ENCODE results near the gene GASK1B.

The GASK1B gene

DNA sequence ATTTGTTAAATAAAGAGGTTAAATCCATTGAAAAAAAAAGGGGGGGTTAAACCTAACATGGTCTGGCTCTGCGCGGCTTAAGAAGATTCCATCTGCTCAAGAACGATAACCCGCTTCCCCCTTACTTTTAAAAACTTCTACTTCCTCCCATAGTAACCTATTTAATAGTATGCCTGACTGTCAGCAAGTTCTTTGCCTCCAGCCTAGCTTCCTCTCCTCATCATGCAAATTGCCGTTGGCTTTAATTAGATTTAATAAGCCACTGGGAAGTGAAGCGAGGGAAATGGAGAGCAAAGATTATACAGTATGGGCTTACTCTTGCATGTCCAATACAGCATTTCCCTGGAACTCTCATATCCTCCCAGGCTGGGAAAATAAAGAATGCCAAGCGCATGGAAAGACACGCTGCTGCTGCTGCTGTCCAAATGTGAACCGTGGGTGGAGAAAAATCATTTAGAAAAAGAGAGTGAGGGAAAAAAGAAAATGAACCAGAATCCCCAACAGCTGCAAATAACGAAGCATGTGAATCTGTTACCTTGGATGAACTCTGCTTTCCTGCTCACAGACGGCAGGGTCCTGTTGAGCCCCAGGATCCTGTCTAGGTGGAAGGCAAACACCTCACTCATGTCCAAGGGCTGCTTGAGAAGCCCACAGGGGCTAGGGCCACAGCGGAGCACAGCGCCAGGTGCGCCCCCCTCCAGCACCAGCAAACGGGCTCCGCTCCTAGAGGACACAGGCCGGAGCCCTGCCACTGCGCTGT is 2.7 kb downstream of the GASK1B start:
- no peak for TF ChIP-seq GATA2 (IDR thresholded peaks at IDR 0.05; ENCODE audit: low read depth, low read length)

DNA sequence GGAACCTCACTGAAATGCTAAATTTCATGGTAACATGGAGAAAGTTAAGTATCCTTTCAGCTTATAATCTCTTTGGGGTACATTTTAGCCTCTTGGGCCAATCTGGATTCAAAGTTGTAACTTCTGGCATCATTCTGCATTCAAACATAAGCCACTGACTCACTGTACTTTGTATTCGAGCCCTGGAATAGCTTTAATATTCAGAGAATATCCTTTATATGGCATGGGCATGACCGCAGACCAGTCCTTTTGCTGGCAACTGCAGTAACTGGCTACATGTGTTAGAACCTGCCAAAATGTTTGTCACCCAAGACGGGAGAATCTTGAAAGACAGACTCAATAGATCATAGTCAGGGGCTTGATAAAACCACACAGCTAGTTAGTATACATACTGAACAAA is 3.3 kb downstream of the GASK1B start:
- TF ChIP-seq GATA3 (IDR thresholded peaks at IDR 0.05; ENCODE audit: low read depth, low read length) (no peak), GATA2 (IDR thresholded peaks at IDR 0.05; ENCODE audit: low read depth, low read length) (no peak)

DNA sequence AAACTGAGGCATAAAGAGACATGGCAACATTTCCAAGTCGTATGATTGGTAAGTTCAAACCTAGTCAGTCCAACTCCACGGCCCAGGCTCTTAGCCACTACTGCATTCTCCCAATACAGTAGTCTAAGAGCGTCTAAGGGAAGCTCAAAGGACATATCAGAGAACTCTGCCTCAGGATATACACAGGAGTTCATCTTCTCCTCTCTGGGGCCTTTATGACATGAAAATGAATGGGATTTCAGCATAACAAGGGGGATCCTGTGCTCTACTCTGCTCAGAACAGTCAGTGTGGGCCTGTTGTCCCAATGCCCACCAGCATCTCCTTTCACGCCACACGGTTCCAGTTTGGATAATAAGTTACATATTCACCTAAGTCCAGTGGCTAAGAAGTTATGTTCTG is 4.2 kb downstream of the GASK1B start:
- TF ChIP-seq GATA3 (IDR thresholded peaks at IDR 0.05; ENCODE audit: low read depth, low read length) (no peak), GATA2 (IDR thresholded peaks at IDR 0.05; ENCODE audit: low read depth, low read length) (no peak)

DNA sequence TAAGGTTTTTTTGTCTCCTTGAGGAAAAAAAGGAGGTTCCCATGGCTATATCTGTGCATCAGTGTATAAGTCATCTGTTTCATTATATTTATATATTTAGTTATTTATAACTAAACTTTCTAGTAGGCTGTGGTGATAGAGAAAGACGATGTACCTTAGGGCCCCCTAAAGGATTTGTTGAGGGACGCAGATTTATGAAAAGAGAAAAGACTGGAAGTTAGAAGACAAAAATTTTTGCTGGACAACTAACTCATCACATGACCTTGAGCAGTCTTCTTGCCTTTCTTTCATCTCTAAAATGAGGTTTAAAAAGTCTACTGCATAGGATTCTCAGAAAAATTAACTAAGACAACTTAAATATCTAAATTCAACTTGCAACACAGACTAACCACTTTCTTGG is 6.1 kb downstream of the GASK1B start:
- TF ChIP-seq GATA3 (IDR thresholded peaks at IDR 0.05; ENCODE audit: low read depth, low read length), result no peak
- TF ChIP-seq GATA2 (IDR thresholded peaks at IDR 0.05; ENCODE audit: low read depth, low read length), result no peak

DNA sequence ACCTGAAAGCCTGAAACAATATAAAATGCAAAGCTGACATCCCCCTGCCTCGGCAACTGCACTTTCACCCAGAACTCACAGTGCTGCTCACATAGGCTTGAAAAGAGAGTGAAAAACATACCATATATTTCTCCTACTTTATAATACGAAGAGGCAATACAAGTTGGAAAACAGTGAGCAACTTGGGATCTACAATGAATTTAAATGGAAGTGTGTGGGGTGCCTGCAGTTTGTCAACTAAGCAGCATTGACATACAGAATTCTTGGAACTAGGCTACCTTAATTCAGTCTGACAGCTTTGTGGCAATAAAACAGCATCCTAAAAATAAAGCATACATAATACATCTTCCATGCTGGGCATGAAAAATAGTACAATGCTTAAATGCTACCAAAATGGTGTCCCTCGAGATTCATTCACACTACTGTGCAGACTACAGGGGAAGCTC is 8.0 kb downstream of the GASK1B start:
- TF ChIP-seq GATA2 (IDR thresholded peaks at IDR 0.05; ENCODE audit: low read depth, low read length) (no peak), GATA3 (IDR thresholded peaks at IDR 0.05; ENCODE audit: low read depth, low read length) (no peak)

DNA sequence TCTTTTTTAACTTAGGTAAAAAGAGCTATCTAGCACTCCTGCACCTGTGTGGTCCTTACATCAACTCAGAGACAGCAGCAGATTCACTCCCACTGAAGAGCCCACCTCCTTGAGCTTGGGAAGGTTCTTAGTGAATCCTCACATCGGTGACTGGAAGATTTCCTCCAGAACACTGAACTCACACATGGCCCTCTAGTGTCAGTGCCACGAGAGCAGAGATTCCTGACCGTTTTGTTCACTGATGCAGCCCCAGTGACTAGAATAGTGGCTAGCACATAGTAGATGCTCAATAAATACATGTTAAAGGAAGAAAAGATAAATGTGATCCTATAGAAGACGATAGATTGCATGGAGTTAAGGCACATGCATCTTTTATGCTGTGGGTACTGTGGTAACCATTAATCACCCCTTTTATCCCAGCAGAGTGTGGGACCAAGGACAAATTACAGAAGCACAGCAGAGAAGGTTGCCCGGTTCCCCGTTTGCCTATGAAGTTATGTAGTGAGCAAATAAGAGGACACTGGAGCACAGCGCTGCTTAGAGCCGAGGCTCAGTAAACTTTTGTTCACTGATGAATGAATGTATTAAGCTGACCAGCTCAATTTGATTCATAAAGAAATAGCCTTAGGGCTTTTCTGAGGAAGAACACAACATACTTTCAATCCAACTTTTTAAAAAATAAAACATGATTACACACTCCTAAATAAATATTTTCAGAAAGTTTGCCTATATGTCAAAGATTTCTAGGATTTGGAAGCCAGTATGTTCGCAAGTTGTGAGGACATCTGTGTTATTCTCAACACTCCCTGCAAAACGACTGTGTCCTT is 8.7 kb downstream of the GASK1B start:
- TF ChIP-seq GATA3 (IDR thresholded peaks at IDR 0.05; ENCODE audit: low read depth, low read length) (no peak), GATA2 (IDR thresholded peaks at IDR 0.05; ENCODE audit: low read depth, low read length) (no peak)

DNA sequence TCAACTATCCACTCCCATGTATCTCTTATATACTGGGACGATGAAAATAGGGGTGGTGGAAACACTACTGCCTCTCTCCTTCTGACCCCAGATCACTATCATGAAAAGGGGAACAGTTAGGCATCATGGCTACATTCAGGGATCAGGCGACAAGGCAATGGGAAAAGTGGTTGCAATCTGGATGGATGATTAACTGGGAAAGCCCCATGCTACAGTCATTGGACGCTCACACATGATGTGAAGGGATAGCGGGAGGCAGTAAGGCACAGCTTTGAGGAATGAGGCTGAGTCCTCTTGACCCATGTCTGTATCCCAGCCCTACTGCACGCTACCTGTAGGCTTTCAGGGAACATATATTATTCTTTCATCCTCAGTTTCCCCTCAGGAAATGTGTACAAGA is 10.2 kb downstream of the GASK1B start:
- no peak for TF ChIP-seq GATA2 (IDR thresholded peaks at IDR 0.05; ENCODE audit: low read depth, low read length)
- no peak for TF ChIP-seq GATA3 (IDR thresholded peaks at IDR 0.05; ENCODE audit: low read depth, low read length)

DNA sequence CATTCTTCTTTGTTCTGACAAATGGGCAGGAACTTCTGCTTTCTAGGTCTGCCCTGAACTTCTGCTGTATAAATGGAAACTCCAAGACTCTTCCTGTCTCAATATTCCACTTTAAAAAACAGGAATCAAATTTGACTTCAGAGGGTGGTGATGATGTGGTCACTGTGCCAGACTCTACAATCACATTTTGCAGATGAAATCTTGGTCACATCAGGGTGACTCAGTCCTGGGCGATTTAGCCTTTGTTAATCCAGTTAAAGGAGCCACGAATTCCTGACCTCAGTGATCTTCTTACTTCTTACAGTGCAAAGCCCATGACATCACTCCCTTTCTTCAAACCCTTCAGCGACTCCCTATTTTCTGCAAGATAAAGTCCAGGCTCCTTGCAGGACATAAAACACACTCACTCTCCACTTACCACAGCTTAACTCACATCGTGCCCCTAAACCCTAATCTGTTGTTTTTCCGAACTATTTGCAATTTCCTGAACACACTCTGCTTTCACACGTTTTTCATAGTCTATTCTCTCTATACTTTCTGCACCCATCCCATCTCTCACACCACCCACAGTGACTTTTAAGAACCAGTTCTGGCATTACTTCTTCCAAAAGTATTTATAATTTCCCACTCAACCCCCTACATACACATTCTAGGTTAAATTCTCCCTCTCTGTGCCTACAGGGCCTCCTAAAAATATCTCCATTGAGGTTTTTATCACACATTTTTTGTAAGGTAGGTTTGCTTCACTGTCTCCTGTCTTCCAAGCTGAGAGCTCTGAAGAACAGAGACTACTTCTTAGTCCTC is 11.1 kb downstream of the GASK1B start:
- no peak for TF ChIP-seq GATA3 (IDR thresholded peaks at IDR 0.05; ENCODE audit: low read depth, low read length)
- TF ChIP-seq GATA2 (IDR thresholded peaks at IDR 0.05; ENCODE audit: low read depth, low read length), result no peak

DNA sequence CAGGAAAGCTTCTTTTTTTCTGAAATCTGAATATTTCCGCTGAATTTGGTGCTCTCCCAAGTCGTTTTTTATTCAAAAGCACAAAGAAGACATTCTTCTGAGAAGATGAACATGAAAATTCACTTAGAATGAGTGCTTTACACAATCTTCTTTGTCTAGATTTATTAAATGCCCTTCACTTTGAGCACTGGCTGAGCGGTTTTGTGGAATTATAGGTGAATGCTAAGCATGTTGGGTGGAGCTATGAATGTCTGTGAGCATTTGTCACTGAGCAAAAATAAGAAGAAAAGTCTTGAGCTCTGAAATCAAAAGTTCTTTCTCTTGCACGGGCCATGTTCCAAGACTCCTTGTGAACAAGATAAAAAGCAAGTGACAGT is 13.1 kb downstream of the GASK1B start:
- no peak for TF ChIP-seq GATA2 (IDR thresholded peaks at IDR 0.05; ENCODE audit: low read depth, low read length)
- no peak for TF ChIP-seq GATA3 (IDR thresholded peaks at IDR 0.05; ENCODE audit: low read depth, low read length)

DNA sequence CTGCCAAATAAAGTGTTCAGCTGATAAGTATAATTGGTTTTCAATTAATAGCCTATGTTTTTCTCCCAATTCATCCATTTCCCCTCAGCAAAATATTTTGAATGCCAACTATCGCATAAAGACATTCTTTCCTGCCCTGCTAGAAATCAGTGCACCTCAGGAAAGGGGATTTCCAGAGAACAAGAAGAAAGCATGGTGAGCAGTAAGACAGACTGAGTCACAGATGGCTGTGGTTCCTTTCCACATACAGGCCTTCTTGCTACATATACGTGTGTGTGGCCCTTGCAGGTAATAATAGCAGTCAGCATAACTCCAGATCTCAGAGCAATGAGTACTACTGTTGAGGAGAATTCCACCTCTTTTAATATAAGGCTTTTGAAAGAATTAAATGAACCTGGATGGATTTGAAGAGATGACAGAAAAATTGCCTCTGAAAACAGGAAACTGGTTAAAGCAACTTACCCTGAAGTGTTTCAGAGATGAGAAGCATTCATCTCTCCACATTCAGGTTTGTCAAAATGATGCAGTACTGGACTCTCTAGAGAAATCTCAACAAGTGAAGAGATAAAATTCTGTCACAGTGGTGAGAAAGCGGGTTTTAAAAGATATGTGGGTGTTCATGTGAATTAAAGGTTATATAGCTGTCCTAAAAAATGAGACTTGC is 13.6 kb downstream of the GASK1B start:
- TF ChIP-seq GATA2 (IDR thresholded peaks at IDR 0.05; ENCODE audit: low read depth, low read length) (no peak), GATA3 (IDR thresholded peaks at IDR 0.05; ENCODE audit: low read depth, low read length) (no peak)

DNA sequence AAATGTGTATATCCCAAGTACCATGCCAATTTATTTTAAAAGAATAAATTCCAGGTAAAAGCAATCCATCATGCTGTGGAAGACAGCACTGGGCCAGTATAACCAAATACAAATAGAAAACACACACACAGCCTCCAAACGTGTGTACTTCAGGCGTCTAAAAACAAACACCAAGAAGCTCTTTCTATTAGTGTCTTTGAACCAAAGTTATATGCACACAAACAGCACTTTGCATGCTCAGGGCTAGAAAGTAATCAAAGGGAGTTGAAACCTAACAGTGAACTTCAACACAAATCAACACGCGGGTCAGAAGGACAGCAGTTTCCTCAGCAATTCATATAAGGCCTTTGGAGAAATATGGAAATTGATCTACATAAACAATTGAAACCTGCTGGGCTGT is 15.4 kb downstream of the GASK1B start:
- TF ChIP-seq GATA3 (IDR thresholded peaks at IDR 0.05; ENCODE audit: low read depth, low read length), result no peak
- no peak for TF ChIP-seq GATA2 (IDR thresholded peaks at IDR 0.05; ENCODE audit: low read depth, low read length)

DNA sequence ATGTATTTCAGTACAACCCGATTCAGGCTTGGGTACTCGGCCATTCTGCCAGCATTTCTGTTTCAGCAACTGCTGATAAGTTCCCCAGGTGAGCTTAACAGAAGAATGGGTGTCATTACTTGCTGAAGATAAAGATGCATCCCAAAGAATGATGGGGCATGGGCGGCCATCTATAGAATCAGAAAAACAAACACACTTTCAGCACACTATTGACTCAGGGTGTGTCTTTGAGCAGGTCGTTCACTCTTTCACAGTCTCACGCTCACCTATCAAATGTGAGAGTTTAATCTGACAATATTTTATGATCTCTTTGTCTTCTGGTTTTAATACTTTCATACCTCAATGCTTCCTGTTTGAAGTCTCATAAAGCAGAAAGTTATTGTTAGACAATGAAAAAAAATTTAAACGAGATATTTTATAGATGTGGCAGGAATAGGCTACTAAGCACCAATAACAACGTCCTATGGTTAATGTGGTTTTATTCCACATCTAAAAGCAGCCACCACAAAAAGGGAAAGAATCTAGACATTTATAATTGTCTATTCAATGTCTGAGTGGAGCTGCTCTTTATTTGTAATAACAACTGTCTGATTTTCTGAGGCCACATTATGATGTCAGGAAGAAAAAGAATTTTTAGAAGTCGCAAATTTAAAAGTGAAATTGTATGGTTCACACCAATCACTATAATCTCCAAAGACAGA is 17.0 kb downstream of the GASK1B start:
- TF ChIP-seq GATA2 (IDR thresholded peaks at IDR 0.05; ENCODE audit: low read depth, low read length), result no peak
- TF ChIP-seq GATA3 (IDR thresholded peaks at IDR 0.05; ENCODE audit: low read depth, low read length), result no peak

DNA sequence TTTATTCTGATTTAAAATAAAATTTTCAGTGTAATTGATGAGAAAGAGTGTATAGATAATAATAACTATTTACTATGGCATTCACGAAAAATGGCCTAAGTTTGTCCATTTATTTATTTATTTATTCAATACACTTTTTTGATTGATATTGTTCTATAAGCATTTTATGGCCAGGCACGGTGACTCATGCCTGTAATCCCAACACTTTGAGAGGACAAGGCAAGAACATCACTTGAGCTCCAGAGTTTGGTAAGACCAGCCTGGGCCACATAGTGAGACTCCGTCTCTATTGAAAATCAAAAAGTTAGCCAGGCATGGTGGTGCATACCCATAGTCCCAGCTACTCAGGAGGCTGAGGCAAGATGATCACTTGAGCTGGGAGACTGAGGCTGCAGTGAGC is 25.7 kb downstream of the GASK1B start:
- TF ChIP-seq GATA2 (IDR thresholded peaks at IDR 0.05; ENCODE audit: low read depth, low read length), result no peak
- no peak for TF ChIP-seq GATA3 (IDR thresholded peaks at IDR 0.05; ENCODE audit: low read depth, low read length)
